CD4-positive, alpha-beta T cell (primary cell): ENCODE data around the gene TMEM114. TPM values are rescaled to one million over a fixed set of nuclear protein-coding genes. Genes with fewer than 3 reads are reported as not detected.

ENCODE experiments used
- ATAC-seq: fragments of 200-7000 bp; cut with Tn5 transposase; one replicate; pipeline ENCODE4 v1.10.0; 2022; ENCODE audit warnings: mild to moderate bottlenecking; ENCODE audit not compliant: poor library complexity
- CTCF ChIA-PET: fragments of 350-600 bp; sonication (Branson Sonifier 250); formaldehyde crosslinking; loops from one replicate; lab custom pipeline; 2021; ENCODE audit warnings: antibody characterized with exemption, inconsistent platforms; lab: Charles Lee
- POLR2A ChIA-PET: fragments of 350-600 bp; sonication (Branson Sonifier 250); formaldehyde crosslinking; loops from one replicate; lab custom pipeline; 2021; ENCODE audit warnings: antibody characterized with exemption, inconsistent platforms; lab: Charles Lee
- DNase-seq, 14 experiments: peaks; one replicate each; pipeline ENCODE4 v3.0.0-alpha.2; 2013 to 2020; ENCODE audit warnings: mixed read lengths in 2 of 14
- H3K27ac ChIP-seq, 2 donors: one replicate each; pipeline versions ENCODE4 v1.5.1 to v1.7.0; 2013; ENCODE audit warnings: low read length in 2 of 2, low read depth in 1 of 2, mild to moderate bottlenecking in 1 of 2
- H3K27me3 ChIP-seq, 2 experiments: 1 replicate in 1 of 2; 2 replicates in 1 of 2; pipeline versions ENCODE4 v1.6.1 to v1.7.0; 2013; ENCODE audit warnings: low read length in 2 of 2, control low read depth in 1 of 2, mild to moderate bottlenecking in 1 of 2, moderate library complexity in 1 of 2; ENCODE audit not compliant: insufficient read depth in 2 of 2, control insufficient read depth in 1 of 2
- H3K36me3 ChIP-seq: one replicate; pipeline ENCODE4 v1.6.1; 2013; ENCODE audit warnings: low read length, control low read depth; ENCODE audit not compliant: insufficient read depth
- H3K4me1 ChIP-seq: one replicate; pipeline ENCODE4 v1.6.1; 2013; ENCODE audit warnings: low read length, control low read depth; ENCODE audit not compliant: insufficient read depth
- H3K4me3 ChIP-seq: one replicate; pipeline ENCODE4 v1.5.1; 2013; ENCODE audit warnings: mild to moderate bottlenecking, low read length, moderate library complexity
- H3K9me3 ChIP-seq, 2 experiments: 1 replicate in 1 of 2; 2 replicates in 1 of 2; pipeline versions ENCODE4 v1.6.1 to v1.7.0; 2013; ENCODE audit warnings: low read length in 2 of 2, mild to moderate bottlenecking in 2 of 2, control low read depth in 1 of 2, moderate library complexity in 1 of 2; ENCODE audit not compliant: control insufficient read depth in 1 of 2, insufficient read depth in 1 of 2
- H3K27ac Mint-ChIP-seq: one replicate; pipeline ENCODE4 v1.8.0; 2020; ENCODE audit warnings: mixed read lengths
- H3K27me3 Mint-ChIP-seq: one replicate; pipeline ENCODE4 v1.8.0; 2021; ENCODE audit warnings: mixed read lengths
- H3K36me3 Mint-ChIP-seq: one replicate; pipeline ENCODE4 v1.8.0; 2021; ENCODE audit warnings: low read depth, mixed read lengths
- H3K4me1 Mint-ChIP-seq: one replicate; pipeline ENCODE4 v1.8.0; 2021; ENCODE audit warnings: low read depth, mixed read lengths
- H3K4me3 Mint-ChIP-seq: one replicate; pipeline ENCODE4 v1.8.0; 2020; ENCODE audit warnings: mild to moderate bottlenecking, mixed read lengths
- H3K9me3 Mint-ChIP-seq: one replicate; pipeline ENCODE4 v1.8.0; 2020; ENCODE audit warnings: mixed read lengths
- intact Hi-C, 2 experiments: fragments of 100-400 bp; cut with DNase I in 1 of 2; cut with micrococcal nuclease in 1 of 2; formaldehyde crosslinking; loops; one replicate each; pipeline versions ENCODE4 v1.15.1 to v1.9.0; 2023 to 2025; cut with DNase I, micrococcal nuclease
- total RNA-seq, 174 experiments: library from RNA in 2 of 174; stranded (reverse) in 2 of 174; gene quantifications; one replicate each; pipeline ENCODE4 v1.2.3 and lab custom pipeline; 2021 to 2026
- TF ChIP-seq, protein P1 (sequence below): fragments of 200-600 bp; IDR thresholded peaks from one replicate; pipeline ENCODE4 v1.8.0; 2022; ENCODE audit warnings: antibody characterized with exemption, mild to moderate bottlenecking

The TMEM114 gene
- total RNA-seq, 2 experiments from 2014 or later = not detected

DNA sequence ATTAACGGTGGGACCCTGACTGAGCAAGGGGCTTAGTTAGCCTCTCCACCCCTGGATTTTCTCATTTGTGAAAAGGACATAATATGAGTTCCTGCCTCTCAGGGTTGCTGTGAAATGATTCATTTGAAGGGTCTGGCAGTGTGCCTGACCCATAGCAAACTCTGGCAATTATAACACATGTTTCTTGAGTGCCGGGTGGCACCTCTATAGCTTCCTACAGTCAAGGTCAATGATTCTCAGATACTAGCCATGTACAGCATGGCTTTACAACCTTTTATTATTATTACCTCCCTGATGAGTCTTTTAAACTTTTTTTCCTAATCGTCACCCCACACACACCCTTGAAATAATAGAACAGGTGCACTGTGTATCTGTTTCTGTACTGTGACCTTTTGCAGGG is 42.1 kb downstream of the TMEM114 start:
- H3K27ac ChIP-seq = no peak overlapping the region
- H3K4me1 ChIP-seq = no peaks in the 10 kb centered on the region
- ATAC-seq = no peak
- TF ChIP-seq, protein P1, sequence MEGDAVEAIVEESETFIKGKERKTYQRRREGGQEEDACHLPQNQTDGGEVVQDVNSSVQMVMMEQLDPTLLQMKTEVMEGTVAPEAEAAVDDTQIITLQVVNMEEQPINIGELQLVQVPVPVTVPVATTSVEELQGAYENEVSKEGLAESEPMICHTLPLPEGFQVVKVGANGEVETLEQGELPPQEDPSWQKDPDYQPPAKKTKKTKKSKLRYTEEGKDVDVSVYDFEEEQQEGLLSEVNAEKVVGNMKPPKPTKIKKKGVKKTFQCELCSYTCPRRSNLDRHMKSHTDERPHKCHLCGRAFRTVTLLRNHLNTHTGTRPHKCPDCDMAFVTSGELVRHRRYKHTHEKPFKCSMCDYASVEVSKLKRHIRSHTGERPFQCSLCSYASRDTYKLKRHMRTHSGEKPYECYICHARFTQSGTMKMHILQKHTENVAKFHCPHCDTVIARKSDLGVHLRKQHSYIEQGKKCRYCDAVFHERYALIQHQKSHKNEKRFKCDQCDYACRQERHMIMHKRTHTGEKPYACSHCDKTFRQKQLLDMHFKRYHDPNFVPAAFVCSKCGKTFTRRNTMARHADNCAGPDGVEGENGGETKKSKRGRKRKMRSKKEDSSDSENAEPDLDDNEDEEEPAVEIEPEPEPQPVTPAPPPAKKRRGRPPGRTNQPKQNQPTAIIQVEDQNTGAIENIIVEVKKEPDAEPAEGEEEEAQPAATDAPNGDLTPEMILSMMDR = no peak
- Mint-ChIP-seq H3K9me3 (no peaks in the 10 kb centered on the region), H3K4me3 (no peak overlapping the region), H3K4me1 (no peaks in the 10 kb centered on the region), H3K27me3 (peaks cover 58% of the 10 kb centered on the region), H3K36me3 (no peaks in the 10 kb centered on the region), H3K27ac (no peak overlapping the region)
- no peaks in the 10 kb centered on the region for H3K36me3 ChIP-seq
- H3K27me3 ChIP-seq = peaks cover 0 to 4% of the 10 kb centered on the region in 2 experiments
- CTCF ChIA-PET = no interaction called here
- intact Hi-C loops = no loop called here
- DNase-seq = no peak
- POLR2A ChIA-PET = no interaction called here
- no peak overlapping the region for H3K4me3 ChIP-seq
- H3K9me3 ChIP-seq = no peaks in the 10 kb centered on the region

DNA sequence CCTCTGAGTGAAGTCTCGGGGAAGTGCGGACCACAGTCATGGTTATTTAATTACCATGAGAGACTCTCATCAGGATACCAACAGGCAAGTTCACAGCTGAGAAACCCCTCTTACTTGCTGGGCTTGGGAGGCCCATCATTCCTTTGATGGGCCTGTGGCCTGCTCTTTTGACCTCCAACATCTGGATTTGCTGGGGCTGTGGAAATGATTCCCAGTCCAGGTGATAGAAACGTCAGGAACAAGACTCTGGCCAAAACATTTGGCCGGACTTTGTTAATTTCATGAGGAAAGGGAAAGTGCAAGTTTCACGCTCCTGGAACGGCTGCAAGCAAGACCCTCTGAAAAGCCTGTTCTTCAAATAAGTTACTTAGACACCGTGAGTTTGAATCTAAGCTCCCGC is 42.5 kb downstream of the TMEM114 start:
- Mint-ChIP-seq H3K27ac (no peak overlapping the region), H3K4me3 (no peak overlapping the region), H3K4me1 (no peaks in the 10 kb centered on the region), H3K9me3 (no peaks in the 10 kb centered on the region), H3K36me3 (no peaks in the 10 kb centered on the region), H3K27me3 (peaks cover 54% of the 10 kb centered on the region)
- Histone ChIP-seq H3K27me3 (peaks cover 0 to 4% of the 10 kb centered on the region in 2 experiments), H3K4me1 (no peaks in the 10 kb centered on the region), H3K4me3 (no peak overlapping the region), H3K27ac (no peak overlapping the region), H3K9me3 (no peaks in the 10 kb centered on the region), H3K36me3 (no peaks in the 10 kb centered on the region)
- intact Hi-C loops = no loop called here
- CTCF ChIA-PET = no interaction called here
- DNase-seq (no peak), ATAC-seq (no peak)
- TF ChIP-seq, protein P1 = no peak
- POLR2A ChIA-PET = no interaction called here

GRCh38 chr16:8544406-8544805 is 45.9 kb downstream of the TMEM114 start:
- intact Hi-C loops = no loop called here
- no peak overlapping the region for H3K27ac Mint-ChIP-seq
- Histone ChIP-seq H3K4me3 (no peak overlapping the region), H3K9me3 (no peaks in the 10 kb centered on the region), H3K4me1 (no peaks in the 10 kb centered on the region), H3K27me3 (peaks cover 0 to 4% of the 10 kb centered on the region in 2 experiments), H3K36me3 (no peaks in the 10 kb centered on the region), H3K27ac (no peak overlapping the region)
- POLR2A ChIA-PET = no interaction called here
- no peaks in the 10 kb centered on the region for H3K36me3 Mint-ChIP-seq
- TF ChIP-seq, protein P1 = no peak
- DNase-seq = no peak
- ATAC-seq = no peak
- no peaks in the 10 kb centered on the region for H3K9me3 Mint-ChIP-seq
- CTCF ChIA-PET = no interaction called here
- H3K4me1 Mint-ChIP-seq = no peaks in the 10 kb centered on the region
- H3K27me3 Mint-ChIP-seq = peaks cover 40% of the 10 kb centered on the region
- H3K4me3 Mint-ChIP-seq = no peak overlapping the region
